ENCODE results near the gene AS3MT.
A peak's percentile ranks its signal among the peaks of the same experiment; 100 is the strongest.

The AS3MT gene

DNA sequence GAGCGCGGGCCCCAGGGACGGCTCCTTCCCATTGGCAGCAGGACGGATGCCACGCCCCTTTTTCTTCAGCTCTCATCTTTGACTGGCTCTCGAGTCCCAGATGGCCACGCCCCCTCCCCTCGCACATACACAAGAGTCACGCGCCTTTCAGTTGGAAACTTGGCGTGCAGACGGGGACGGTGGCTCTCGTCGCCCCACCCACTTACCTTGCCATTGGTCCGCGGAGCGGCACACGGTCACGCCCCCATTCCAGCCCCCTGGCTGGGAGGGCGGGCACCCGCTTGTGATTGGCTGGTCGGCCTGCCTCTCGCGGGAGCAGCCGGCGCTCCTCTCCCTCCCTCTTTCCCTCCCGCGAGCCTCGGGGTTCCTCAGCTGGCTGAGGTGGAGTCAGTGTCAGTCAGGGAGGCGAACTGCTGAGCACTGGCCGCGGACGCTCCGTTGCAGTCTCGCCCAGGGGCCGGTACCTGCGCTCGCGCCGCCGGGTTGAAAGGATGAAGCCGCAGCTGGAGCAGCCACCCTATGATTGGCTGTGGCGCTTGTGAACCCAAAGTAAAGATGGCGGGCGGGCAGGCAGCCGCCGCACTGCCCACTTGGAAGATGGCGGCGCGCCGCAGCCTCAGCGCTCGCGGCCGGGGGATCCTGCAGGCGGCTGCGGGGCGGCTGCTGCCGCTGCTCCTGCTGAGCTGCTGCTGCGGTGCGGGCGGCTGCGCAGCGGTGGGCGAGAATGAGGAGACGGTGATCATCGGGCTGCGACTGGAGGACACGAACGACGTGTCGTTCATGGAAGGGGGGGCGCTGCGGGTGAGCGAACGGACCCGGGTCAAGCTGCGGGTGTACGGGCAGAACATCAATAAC is 48.9 kb downstream of the AS3MT start, which contains the start of gene CNNM2:
CNNM2 (plus strand) TSS at position 333 of the 855 bp plus-strand sequence; CDS start at position 520, 187 bp downstream.
- DNase-seq (ENCODE audit: low read depth): peak; percentile 98
- TF ChIP-seq, protein P1, sequence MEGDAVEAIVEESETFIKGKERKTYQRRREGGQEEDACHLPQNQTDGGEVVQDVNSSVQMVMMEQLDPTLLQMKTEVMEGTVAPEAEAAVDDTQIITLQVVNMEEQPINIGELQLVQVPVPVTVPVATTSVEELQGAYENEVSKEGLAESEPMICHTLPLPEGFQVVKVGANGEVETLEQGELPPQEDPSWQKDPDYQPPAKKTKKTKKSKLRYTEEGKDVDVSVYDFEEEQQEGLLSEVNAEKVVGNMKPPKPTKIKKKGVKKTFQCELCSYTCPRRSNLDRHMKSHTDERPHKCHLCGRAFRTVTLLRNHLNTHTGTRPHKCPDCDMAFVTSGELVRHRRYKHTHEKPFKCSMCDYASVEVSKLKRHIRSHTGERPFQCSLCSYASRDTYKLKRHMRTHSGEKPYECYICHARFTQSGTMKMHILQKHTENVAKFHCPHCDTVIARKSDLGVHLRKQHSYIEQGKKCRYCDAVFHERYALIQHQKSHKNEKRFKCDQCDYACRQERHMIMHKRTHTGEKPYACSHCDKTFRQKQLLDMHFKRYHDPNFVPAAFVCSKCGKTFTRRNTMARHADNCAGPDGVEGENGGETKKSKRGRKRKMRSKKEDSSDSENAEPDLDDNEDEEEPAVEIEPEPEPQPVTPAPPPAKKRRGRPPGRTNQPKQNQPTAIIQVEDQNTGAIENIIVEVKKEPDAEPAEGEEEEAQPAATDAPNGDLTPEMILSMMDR (conservative IDR thresholded peaks at IDR 0.05; ENCODE audit: low read depth, low read length): no peak
- peak within 1 kb of the TSS; percentile 93 for H3K4me3 ChIP-seq (ENCODE audit: low read length)

DNA sequence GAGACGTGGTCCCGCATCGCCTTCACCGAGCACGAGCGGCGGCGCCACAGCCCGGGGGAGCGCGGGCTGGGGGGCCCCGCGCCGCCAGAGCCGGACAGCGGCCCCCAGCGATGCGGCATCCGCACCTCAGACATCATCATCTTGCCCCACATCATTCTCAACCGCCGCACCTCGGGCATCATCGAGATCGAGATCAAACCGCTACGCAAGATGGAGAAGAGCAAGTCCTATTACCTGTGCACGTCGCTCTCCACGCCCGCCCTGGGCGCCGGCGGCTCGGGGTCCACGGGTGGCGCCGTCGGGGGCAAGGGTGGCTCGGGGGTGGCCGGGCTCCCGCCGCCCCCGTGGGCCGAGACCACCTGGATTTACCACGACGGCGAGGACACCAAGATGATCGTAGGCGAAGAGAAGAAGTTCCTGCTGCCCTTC is 49.6 kb downstream of the AS3MT start:
- H3K4me3 ChIP-seq (ENCODE audit: low read length): peak overlapping the region; percentile 93
- TF ChIP-seq, protein P1 (conservative IDR thresholded peaks at IDR 0.05; ENCODE audit: low read depth, low read length): no peak
- DNase-seq (ENCODE audit: low read depth): no peak

DNA sequence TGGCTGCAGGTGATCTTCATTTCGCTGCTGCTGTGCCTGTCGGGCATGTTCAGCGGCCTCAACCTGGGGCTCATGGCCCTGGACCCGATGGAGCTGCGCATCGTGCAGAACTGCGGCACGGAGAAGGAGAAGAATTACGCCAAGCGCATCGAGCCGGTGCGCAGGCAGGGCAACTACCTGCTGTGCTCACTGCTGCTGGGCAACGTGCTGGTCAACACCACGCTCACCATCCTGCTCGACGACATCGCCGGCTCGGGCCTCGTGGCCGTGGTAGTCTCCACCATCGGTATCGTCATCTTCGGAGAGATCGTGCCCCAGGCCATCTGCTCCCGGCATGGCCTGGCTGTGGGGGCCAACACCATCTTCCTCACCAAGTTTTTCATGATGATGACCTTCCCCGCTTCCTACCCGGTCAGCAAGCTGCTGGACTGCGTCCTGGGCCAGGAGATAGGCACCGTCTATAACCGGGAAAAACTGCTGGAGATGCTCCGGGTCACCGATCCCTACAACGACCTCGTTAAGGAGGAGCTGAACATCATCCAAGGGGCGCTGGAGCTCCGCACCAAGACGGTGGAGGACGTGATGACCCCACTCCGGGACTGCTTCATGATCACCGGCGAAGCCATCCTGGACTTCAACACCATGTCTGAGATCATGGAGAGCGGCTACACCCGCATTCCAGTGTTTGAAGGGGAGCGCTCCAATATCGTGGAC is 50.1 kb downstream of the AS3MT start:
- H3K4me3 ChIP-seq (ENCODE audit: low read length): peak overlapping the region; percentile 93
- no peak for DNase-seq (ENCODE audit: low read depth)
- TF ChIP-seq, protein P1 (conservative IDR thresholded peaks at IDR 0.05; ENCODE audit: low read depth, low read length): no peak

DNA sequence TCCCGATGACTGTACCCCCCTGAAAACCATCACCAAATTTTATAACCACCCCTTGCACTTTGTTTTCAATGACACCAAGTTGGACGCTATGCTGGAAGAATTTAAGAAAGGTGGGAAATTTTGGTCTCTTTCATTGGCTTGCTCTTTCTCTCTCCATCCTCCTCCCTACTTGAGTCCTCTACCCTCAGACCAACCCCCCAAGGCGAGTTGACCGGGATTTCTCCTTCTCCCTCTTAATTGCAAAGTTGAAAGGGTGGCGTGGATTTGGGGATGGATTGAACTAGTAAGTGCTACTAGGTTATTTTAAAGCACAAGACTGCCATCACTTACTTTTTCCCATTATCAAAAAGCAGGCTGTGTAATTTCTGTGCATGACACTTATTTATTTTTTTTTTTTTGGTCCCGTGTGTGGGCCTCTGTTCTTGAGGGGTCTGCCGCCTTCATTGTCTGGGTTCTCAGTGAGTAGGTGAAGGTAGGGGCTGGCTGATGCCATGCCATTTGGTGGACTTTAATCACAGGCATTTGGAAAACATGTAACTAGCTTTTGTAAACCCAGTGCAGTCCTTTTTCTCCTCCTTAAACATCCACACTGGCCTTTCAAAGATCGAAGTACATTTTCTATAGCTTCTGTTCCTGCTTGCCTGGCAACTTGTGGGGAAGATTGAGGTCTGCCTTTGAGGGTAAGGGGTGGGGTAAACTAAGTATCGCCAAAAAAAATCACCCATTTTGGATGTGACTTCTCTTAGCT is 50.9 kb downstream of the AS3MT start:
- TF ChIP-seq, protein P1 (conservative IDR thresholded peaks at IDR 0.05; ENCODE audit: low read depth, low read length): no peak
- peak overlapping the region; percentile 93 for H3K4me3 ChIP-seq (ENCODE audit: low read length)

DNA sequence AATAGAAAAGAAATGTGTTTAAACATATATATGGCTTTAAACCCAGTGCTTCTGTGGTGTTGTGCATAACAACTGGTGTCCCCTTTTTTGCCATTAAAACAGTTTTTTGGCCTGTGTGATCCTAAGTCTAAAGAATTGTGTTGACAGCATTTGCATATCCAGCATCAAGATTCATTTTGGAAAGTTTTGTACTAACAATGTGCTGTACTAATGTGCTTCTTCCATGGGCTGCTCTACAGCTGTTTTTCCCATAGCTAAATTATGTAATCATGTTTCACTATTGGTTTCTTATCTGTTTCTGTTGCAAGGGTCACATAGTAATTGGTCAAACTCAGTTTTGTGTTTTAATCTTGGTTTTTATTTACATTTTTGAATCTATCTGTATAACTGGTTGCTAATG is 54.3 kb downstream of the AS3MT start:
- TF ChIP-seq, protein P1 (conservative IDR thresholded peaks at IDR 0.05; ENCODE audit: low read depth, low read length): no peak
- H3K4me3 ChIP-seq (ENCODE audit: low read length): no peak overlapping the region
- no peak for DNase-seq (ENCODE audit: low read depth)

More for the DNA sequence above, 50.9 kb downstream of the AS3MT start:
- no peak for DNase-seq (ENCODE audit: low read depth)

DNA sequence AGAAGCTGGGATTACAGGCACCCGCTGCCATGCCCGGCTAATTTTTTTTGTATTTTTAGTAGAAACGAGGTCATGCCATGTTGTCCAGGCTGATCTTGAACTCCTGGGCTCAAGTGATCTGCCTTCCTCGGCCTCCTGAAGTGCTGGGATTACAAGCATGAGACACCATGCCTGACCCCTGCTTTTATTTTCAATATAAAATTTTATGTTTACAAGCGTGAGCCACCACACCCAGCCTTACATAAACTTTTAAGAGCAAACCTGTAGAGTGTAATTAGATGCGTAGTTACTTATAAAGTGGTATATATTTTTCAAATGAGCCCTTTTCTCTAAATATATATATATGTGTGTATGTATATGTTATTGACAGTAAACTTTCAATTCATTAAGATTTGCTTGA is 57.6 kb downstream of the AS3MT start:
- TF ChIP-seq, protein P1 (conservative IDR thresholded peaks at IDR 0.05; ENCODE audit: low read depth, low read length): no peak

More for the DNA sequence above, 57.6 kb downstream of the AS3MT start:
- DNase-seq (ENCODE audit: low read depth): no peak
- no peak overlapping the region for H3K4me3 ChIP-seq (ENCODE audit: low read length)

Data from retinal pigment epithelial cell (primary cell).